ENCODE data around the gene GOLGA3.

GOLGA3 gene

GRCh38 chr12:132746613-132747012 lies 82.1 kb downstream of the GOLGA3 start:
- TF ChIP-seq CTCF (conservative IDR thresholded peaks at IDR 0.05): no peak
- H3K27ac ChIP-seq: no peak overlapping the region

GRCh38 chr12:132743831-132744230 lies 84.8 kb downstream of the GOLGA3 start:
- no peak for TF ChIP-seq CTCF (conservative IDR thresholded peaks at IDR 0.05)
- no peak overlapping the region for H3K27ac ChIP-seq

GRCh38 chr12:132741620-132742019 lies 87.0 kb downstream of the GOLGA3 start:
- no peak for TF ChIP-seq CTCF (conservative IDR thresholded peaks at IDR 0.05)
- H3K27ac ChIP-seq: no peak overlapping the region

GRCh38 chr12:132740652-132741051 lies 88.0 kb downstream of the GOLGA3 start:
- no peak overlapping the region for H3K27ac ChIP-seq
- no peak for TF ChIP-seq CTCF (conservative IDR thresholded peaks at IDR 0.05)

- TF ChIP-seq CTCF (conservative IDR thresholded peaks at IDR 0.05): no peak
- H3K27ac ChIP-seq: no peak overlapping the region
These were observed 88.4 kb downstream of the GOLGA3 start for GRCh38 chr12:132740313-132740646.

GRCh38 chr12:132739600-132740312 lies 88.9 kb downstream of the GOLGA3 start:
- H3K27ac ChIP-seq: no peak overlapping the region
- TF ChIP-seq CTCF (conservative IDR thresholded peaks at IDR 0.05): no peak

GRCh38 chr12:132736913-132737312 lies 91.8 kb downstream of the GOLGA3 start:
- no peak overlapping the region for H3K27ac ChIP-seq
- TF ChIP-seq CTCF (conservative IDR thresholded peaks at IDR 0.05): no peak

All from VCaP (cell line).